Stimulated activated CD8-positive, alpha-beta memory T cell treated with anti-CD3 and anti-CD28 coated beads, Interleukin-7, amount 100 ng/mL, for 24 hours (primary cell): ENCODE data around the gene LAMTOR5.

Experiments used
- DNase-seq: peaks from one replicate; pipeline ENCODE4 v3.0.0-alpha.2; 2020; ENCODE audit warnings: low read depth

Gene LAMTOR5

GRCh38 chr1:110387048-110387754 is 20.3 kb downstream of the LAMTOR5 start:
- DNase-seq, result no peak

- no peak for DNase-seq
These were observed 22.1 kb downstream of the LAMTOR5 start for GRCh38 chr1:110385369-110385768.

- no peak for DNase-seq
These were observed 22.7 kb downstream of the LAMTOR5 start for GRCh38 chr1:110384581-110385321.

- no peak for DNase-seq
These were observed 24.1 kb downstream of the LAMTOR5 start for GRCh38 chr1:110383251-110383990.

- no peak for DNase-seq
These were observed 26.7 kb downstream of the LAMTOR5 start for GRCh38 chr1:110380672-110381283.

- DNase-seq, result no peak
These were observed 32.0 kb downstream of the LAMTOR5 start for GRCh38 chr1:110375490-110375889.

GRCh38 chr1:110370827-110371226 is 36.7 kb downstream of the LAMTOR5 start:
- no peak for DNase-seq

- DNase-seq, result no peak
These were observed 43.3 kb downstream of the LAMTOR5 start for GRCh38 chr1:110364221-110364620.

- no peak for DNase-seq
These were observed 45.6 kb downstream of the LAMTOR5 start for GRCh38 chr1:110361856-110362255.

- no peak for DNase-seq
These were observed 47.1 kb downstream of the LAMTOR5 start for GRCh38 chr1:110360431-110360830.

GRCh38 chr1:110356379-110356778 is 51.1 kb downstream of the LAMTOR5 start:
- DNase-seq, result no peak

GRCh38 chr1:110355321-110355720 is 52.2 kb downstream of the LAMTOR5 start:
- no peak for DNase-seq
